ENCODE data around the gene PCDH9.

GRCh38 chr13:66845393-66845792 is 384.7 kb downstream of the PCDH9 start:
- TF ChIP-seq CTCF (conservative IDR thresholded peaks at IDR 0.05; ENCODE audit: low read depth, low read length) (no peak), EZH2 (IDR thresholded peaks at IDR 0.05; ENCODE audit: borderline replicate concordance, low read depth, low read length, poor library complexity, severe bottlenecking) (no peak)

Measured in A673 (cell line).